AG10803 (cell line): Measurements from ENCODE around the gene RHD.

Source experiments
- DNase-seq: peaks from one replicate; pipeline ENCODE4 v3.0.0; 2010; ENCODE audit warnings: low read depth
- H3K4me3 ChIP-seq: 2 replicates; pipeline ENCODE4 v1.5.1; 2011; ENCODE audit warnings: mild to moderate bottlenecking, low read length, control low read depth
- CTCF ChIP-seq: conservative IDR thresholded peaks from 2 replicates; pipeline ENCODE4 v1.5.1; 2011; ENCODE audit warnings: mild to moderate bottlenecking, low read length, control low read depth, inconsistent platforms

RHD gene

GRCh38 chr1:25341746-25342145 lies 69.4 kb downstream of the RHD start:
- TF ChIP-seq CTCF = no peak
- DNase-seq = no peak
- no peak overlapping the region for H3K4me3 ChIP-seq

- DNase-seq = peak; percentile 41
- no peak for TF ChIP-seq CTCF
- H3K4me3 ChIP-seq = no peak overlapping the region
Measured at GRCh38 chr1:25342846-25343245, 70.5 kb downstream of the RHD start.

- peak; percentile 97 for DNase-seq
- TF ChIP-seq CTCF = no peak
- no peak overlapping the region for H3K4me3 ChIP-seq
Measured at GRCh38 chr1:25343872-25344271, 71.6 kb downstream of the RHD start.

DNA sequence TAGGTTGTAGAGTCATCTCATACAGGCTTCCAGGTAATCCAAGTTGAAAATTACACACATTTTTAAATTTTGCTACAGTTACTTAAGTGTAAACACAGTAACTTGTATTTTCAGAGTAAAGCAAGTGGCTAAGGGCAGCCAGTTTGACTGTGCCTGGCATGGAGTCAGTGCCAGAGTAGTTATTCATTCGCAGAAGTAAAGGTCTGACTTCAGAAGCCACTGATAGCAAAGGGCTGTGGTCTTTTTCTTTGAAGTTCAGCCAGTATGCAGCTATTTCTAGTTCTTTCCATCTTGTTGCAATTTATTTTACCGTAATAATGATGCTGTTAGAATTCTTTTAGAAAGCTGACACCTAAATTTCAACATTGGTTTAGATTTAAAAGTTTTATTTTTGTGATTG lies 75.2 kb downstream of the RHD start:
- DNase-seq = no peak
- TF ChIP-seq CTCF = no peak
- H3K4me3 ChIP-seq = no peak overlapping the region

DNA sequence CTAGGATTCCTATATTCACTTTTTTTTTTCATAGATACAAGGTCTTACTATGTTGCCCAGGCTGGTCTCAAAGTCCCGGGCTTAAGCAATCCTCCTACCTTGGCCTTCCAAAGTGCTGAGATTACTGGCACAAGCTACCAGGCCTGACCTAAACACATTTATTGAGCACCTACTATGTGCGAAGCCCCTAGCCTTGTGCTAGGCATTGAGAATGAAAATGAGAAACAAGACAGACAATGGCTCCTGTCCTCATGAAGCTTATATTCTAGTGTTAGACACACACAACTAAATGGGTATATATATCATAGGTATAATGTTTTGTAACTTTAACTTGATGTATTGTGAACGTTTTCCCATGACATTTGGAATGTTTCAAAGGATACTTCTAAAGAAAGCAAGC lies 77.3 kb downstream of the RHD start:
- TF ChIP-seq CTCF = no peak
- H3K4me3 ChIP-seq = no peak overlapping the region
- no peak for DNase-seq

GRCh38 chr1:25355841-25356395 lies 83.6 kb downstream of the RHD start:
- DNase-seq = no peak
- no peak overlapping the region for H3K4me3 ChIP-seq
- TF ChIP-seq CTCF = no peak

DNA sequence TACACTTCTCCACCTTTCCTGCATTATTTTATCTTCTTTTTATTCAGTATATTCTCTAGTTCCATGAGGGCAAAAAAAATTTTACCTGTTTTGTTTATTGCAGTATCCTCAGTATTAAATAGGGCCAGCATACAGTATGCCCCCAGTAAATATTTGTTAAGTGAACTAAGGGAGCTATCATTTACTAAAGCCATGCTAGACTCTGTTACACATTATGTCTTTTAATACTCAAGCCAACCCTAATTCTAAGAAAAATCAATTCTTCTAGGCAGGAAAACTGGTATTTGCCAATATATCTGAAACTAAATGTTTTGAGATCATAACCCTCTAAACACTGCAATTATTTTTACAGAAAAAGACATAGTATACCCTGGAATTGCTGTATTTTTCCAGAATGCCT lies 84.1 kb downstream of the RHD start:
- TF ChIP-seq CTCF = no peak
- H3K4me3 ChIP-seq = no peak overlapping the region
- DNase-seq = no peak
